ENCODE results near the gene MSRB3. TPM values are rescaled to one million over a fixed set of nuclear protein-coding genes. Genes with fewer than 3 reads are reported as not detected.

Gene MSRB3
- total and polyA plus RNA-seq, 2 donors (not counting 1 experiment from before 2014, with no cell fraction given), result 46.9 to 105 TPM

- Histone ChIP-seq H3K79me2 (ENCODE audit: control insufficient read depth, insufficient read depth, low read length) (peaks cover 29% of the 10 kb centered on the region), H3K27ac (ENCODE audit: insufficient read depth, low read length) (peak overlapping the region; percentile 10), H3K9ac (ENCODE audit: insufficient read depth, low read length) (no peak overlapping the region), H3K9me3 (ENCODE audit: control insufficient read depth, insufficient read depth, low read depth, low read length) (no peaks in the 10 kb centered on the region), H3K4me1 (ENCODE audit: control insufficient read depth, extremely low read depth, insufficient read depth, low read length) (peaks cover 14% of the 10 kb centered on the region), H3K4me3 (replicated peaks in 1 of 4; ENCODE audit: control extremely low read depth in 1 of 4, insufficient read depth in 1 of 4, low read depth in 3 of 4, low read length in 4 of 4) (no peak overlapping the region), H3K4me2 (ENCODE audit: extremely low read depth, insufficient read depth, low read length) (peak overlapping the region; percentile 60), H3K36me3 (ENCODE audit: control insufficient read depth, insufficient read depth, low read length) (no peaks in the 10 kb centered on the region), H3K27me3 (ENCODE audit: control insufficient read depth, insufficient read depth, low read length) (no peaks in the 10 kb centered on the region), H4K20me1 (ENCODE audit: control insufficient read depth, extremely low read depth, insufficient read depth, low read length) (no peaks in the 10 kb centered on the region), H2AFZ (ENCODE audit: low read length) (no peak overlapping the region)
- no peak for DNase-seq (ENCODE audit: low read depth in 2 of 2)
- TF ChIP-seq EZH2 (IDR thresholded peaks at IDR 0.05; ENCODE audit: low read length, missing control alignments), result no peak
- no peak for TF ChIP-seq CTCF (conservative IDR thresholded peaks at IDR 0.05 in 1 of 2, IDR thresholded peaks at IDR 0.05 in 1 of 2; ENCODE audit: low read depth in 1 of 2, low read length in 2 of 2)
Measured at GRCh38 chr12:65307169-65307501, 28.7 kb downstream of the MSRB3 start.

GRCh38 chr12:65308006-65308405, 29.5 kb downstream of the MSRB3 start:
- no peaks in the 10 kb centered on the region for H4K20me1 ChIP-seq (ENCODE audit: control insufficient read depth, extremely low read depth, insufficient read depth, low read length)
- H3K4me2 ChIP-seq (ENCODE audit: extremely low read depth, insufficient read depth, low read length), result peak overlapping the region; percentile 46
- TF ChIP-seq EZH2 (IDR thresholded peaks at IDR 0.05; ENCODE audit: low read length, missing control alignments) (no peak), CTCF (conservative IDR thresholded peaks at IDR 0.05 in 1 of 2, IDR thresholded peaks at IDR 0.05 in 1 of 2; ENCODE audit: low read depth in 1 of 2, low read length in 2 of 2) (no peak)
- H3K9ac ChIP-seq (ENCODE audit: insufficient read depth, low read length), result no peak overlapping the region
- no peaks in the 10 kb centered on the region for H3K36me3 ChIP-seq (ENCODE audit: control insufficient read depth, insufficient read depth, low read length)
- H3K27ac ChIP-seq (ENCODE audit: insufficient read depth, low read length), result peak overlapping the region; percentile 23
- no peaks in the 10 kb centered on the region for H3K27me3 ChIP-seq (ENCODE audit: control insufficient read depth, insufficient read depth, low read length)
- H3K9me3 ChIP-seq (ENCODE audit: control insufficient read depth, insufficient read depth, low read depth, low read length), result no peaks in the 10 kb centered on the region
- peaks cover 14% of the 10 kb centered on the region for H3K4me1 ChIP-seq (ENCODE audit: control insufficient read depth, extremely low read depth, insufficient read depth, low read length)
- no peak overlapping the region for H2AFZ ChIP-seq (ENCODE audit: low read length)
- DNase-seq (ENCODE audit: low read depth in 2 of 2), result peak in 1 of 2 donors; percentile 17
- H3K4me3 ChIP-seq (replicated peaks in 1 of 4; ENCODE audit: control extremely low read depth in 1 of 4, insufficient read depth in 1 of 4, low read depth in 3 of 4, low read length in 4 of 4), result no peak overlapping the region
- peaks cover 28% of the 10 kb centered on the region for H3K79me2 ChIP-seq (ENCODE audit: control insufficient read depth, insufficient read depth, low read length)

GRCh38 chr12:65308601-65309071, 30.2 kb downstream of the MSRB3 start:
- H3K4me2 ChIP-seq (ENCODE audit: extremely low read depth, insufficient read depth, low read length), result peak overlapping the region; percentile 46
- no peak overlapping the region for H3K4me3 ChIP-seq (replicated peaks in 1 of 4; ENCODE audit: control extremely low read depth in 1 of 4, insufficient read depth in 1 of 4, low read depth in 3 of 4, low read length in 4 of 4)

More at GRCh38 chr12:65308601-65309071, 30.2 kb downstream of the MSRB3 start:
- H3K9me3 ChIP-seq (ENCODE audit: control insufficient read depth, insufficient read depth, low read depth, low read length), result no peaks in the 10 kb centered on the region
- no peak for TF ChIP-seq EZH2 (IDR thresholded peaks at IDR 0.05; ENCODE audit: low read length, missing control alignments)
- no peak for TF ChIP-seq CTCF (conservative IDR thresholded peaks at IDR 0.05 in 1 of 2, IDR thresholded peaks at IDR 0.05 in 1 of 2; ENCODE audit: low read depth in 1 of 2, low read length in 2 of 2)
- no peaks in the 10 kb centered on the region for H3K36me3 ChIP-seq (ENCODE audit: control insufficient read depth, insufficient read depth, low read length)
- H3K27ac ChIP-seq (ENCODE audit: insufficient read depth, low read length), result no peak overlapping the region
- H3K79me2 ChIP-seq (ENCODE audit: control insufficient read depth, insufficient read depth, low read length), result peaks cover 26% of the 10 kb centered on the region
- H3K27me3 ChIP-seq (ENCODE audit: control insufficient read depth, insufficient read depth, low read length), result no peaks in the 10 kb centered on the region
- peaks cover 14% of the 10 kb centered on the region for H3K4me1 ChIP-seq (ENCODE audit: control insufficient read depth, extremely low read depth, insufficient read depth, low read length)
- no peak overlapping the region for H3K9ac ChIP-seq (ENCODE audit: insufficient read depth, low read length)
- H2AFZ ChIP-seq (ENCODE audit: low read length), result no peak overlapping the region
- peak; percentile 40 to 44 for DNase-seq (ENCODE audit: low read depth in 2 of 2)
- no peaks in the 10 kb centered on the region for H4K20me1 ChIP-seq (ENCODE audit: control insufficient read depth, extremely low read depth, insufficient read depth, low read length)
